HepG2 (cell line): Measurements from ENCODE around the gene CRMP1. TPM values are rescaled to one million over a fixed set of nuclear protein-coding genes. Genes with fewer than 3 reads are reported as not detected.

ENCODE experiments used
- ATAC-seq: fragments of 200-7000 bp; cut with Tn5 transposase; 3 replicates; pipeline ENCODE4 v1.9.1; 2020; ENCODE audit warnings: mild to moderate bottlenecking, moderate library complexity
- BruUV-seq: library from RNA; stranded (reverse); fragments of 400-500 nt; replicated peaks from 2 replicates; lab custom pipeline; 2021; lab: Mats Ljungman, UMichigan
- CTCF ChIA-PET: fragments of 300-600 bp; formaldehyde crosslinking; extraction: SDS; loops from one replicate; lab custom pipeline; 2021; ENCODE audit warnings: low total read pairs, inconsistent platforms, low intra/inter-chr PET ratio; lab: Yijun Ruan, JAX
- POLR2A ChIA-PET: fragments of 350-600 bp; sonication (Branson Sonifier 250); formaldehyde crosslinking; loops from one replicate; lab custom pipeline; 2020; ENCODE audit warnings: antibody characterized with exemption, inconsistent platforms; lab: Yijun Ruan, JAX
- DNase-seq: peaks from one replicate; pipeline ENCODE4 v3.0.0-alpha.2; 2015; ENCODE audit warnings: low spot score
- FAIRE-seq: peaks from 3 replicates; lab custom pipeline; 2011; peaks lifted over from hg19 to GRCh38; lab: Jason Lieb, UNC
- H2AFZ ChIP-seq: one replicate; pipeline ENCODE4 v1.6.1; 2011; ENCODE audit warnings: low read length, inconsistent platforms
- H3K27ac ChIP-seq: fragments of 300-600 bp; 3 replicates; pipeline ENCODE4 v1.8.0; 2011; ENCODE audit warnings: mixed run types, mild to moderate bottlenecking, mixed read lengths, low read length, inconsistent platforms; ENCODE audit not compliant: insufficient read depth; ENCODE audit errors: extremely low read length
- H3K27me3 ChIP-seq, 2 experiments: fragments of 200-600 bp in 1 of 2; 2 replicates in 1 of 2; 3 replicates in 1 of 2; pipeline versions ENCODE4 v1.6.0 to v1.8.0; 2011; ENCODE audit warnings: low read length in 2 of 2, mild to moderate bottlenecking in 2 of 2, moderate library complexity in 2 of 2, inconsistent platforms in 1 of 2; ENCODE audit not compliant: insufficient read depth in 2 of 2, control insufficient read depth in 1 of 2
- H3K36me3 ChIP-seq, 2 experiments: fragments of 200-600 bp in 1 of 2; replicated peaks in 1 of 2; 2 replicates in 1 of 2; 3 replicates in 1 of 2; pipeline versions ENCODE4 v1.5.1 to v1.8.0; 2011; ENCODE audit warnings: low read length in 2 of 2, inconsistent platforms in 1 of 2; ENCODE audit not compliant: insufficient read depth in 2 of 2, control insufficient read depth in 1 of 2
- H3K4me1 ChIP-seq: 2 replicates; pipeline ENCODE4 v1.5.1; 2012; ENCODE audit warnings: low read length, inconsistent platforms; ENCODE audit not compliant: insufficient read depth
- H3K4me2 ChIP-seq: 2 replicates; pipeline ENCODE4 v1.6.0; 2011; ENCODE audit warnings: low read depth, low read length, inconsistent platforms
- H3K4me3 ChIP-seq, 3 experiments: fragments of 200-600 bp in 1 of 3; sonication (generic), shearing (Covaris generic) in 1 of 3; replicated peaks in 1 of 3; 2 replicates each; pipeline ENCODE4 v1.5.1; 2011 to 2016; ENCODE audit warnings: low read length in 3 of 3, inconsistent platforms in 2 of 3, low read depth in 2 of 3, mild to moderate bottlenecking in 2 of 3, control low read depth in 1 of 3, mixed read lengths in 1 of 3; ENCODE audit not compliant: insufficient read depth in 1 of 3
- H3K79me2 ChIP-seq: one replicate; pipeline ENCODE4 v1.6.1; 2011; ENCODE audit warnings: low read length, inconsistent platforms; ENCODE audit not compliant: insufficient read depth
- H3K9ac ChIP-seq: 2 replicates; pipeline ENCODE4 v1.6.0; 2011; ENCODE audit warnings: mild to moderate bottlenecking, low read depth, low read length, inconsistent platforms; ENCODE audit not compliant: insufficient read depth
- H3K9me3 ChIP-seq: 2 replicates; pipeline ENCODE4 v1.5.1; 2012; ENCODE audit warnings: mild to moderate bottlenecking, low read length
- H4K20me1 ChIP-seq: 2 replicates; pipeline ENCODE4 v1.6.0; 2011; ENCODE audit warnings: inconsistent platforms, mild to moderate bottlenecking, low read length, moderate library complexity; ENCODE audit not compliant: insufficient read depth
- AHR ChIP-seq: IDR thresholded peaks from 2 replicates; pipeline ENCODE4 v1.6.1; 2018; ENCODE audit warnings: missing genetic modification reagents, missing compliant biosample characterization
- CHCHD3 ChIP-seq: sonication (generic); formaldehyde crosslinking; IDR thresholded peaks from 2 replicates; pipeline ENCODE4 v1.8.0; 2022; ENCODE audit warnings: mild to moderate bottlenecking, missing genetic modification reagents, moderate library complexity
- MAFF ChIP-seq: IDR thresholded peaks from 2 replicates; pipeline ENCODE4 v1.6.1; 2011; ENCODE audit warnings: low read depth, low read length, improper control_type of control experiment
- MAFK ChIP-seq, 2 experiments: IDR thresholded peaks in 1 of 2; conservative IDR thresholded peaks in 1 of 2; 2 replicates each; pipeline ENCODE4 v1.6.1; 2011; ENCODE audit warnings: improper control_type of control experiment in 2 of 2, low read length in 2 of 2
- NCOA2 ChIP-seq: sonication (generic); formaldehyde crosslinking; IDR thresholded peaks from 2 replicates; pipeline ENCODE4 v1.8.0; 2022; ENCODE audit warnings: inconsistent platforms
- ZFY ChIP-seq: sonication (generic); formaldehyde crosslinking; IDR thresholded peaks from 2 replicates; pipeline ENCODE4 v1.4.0; 2020; ENCODE audit warnings: missing genetic modification reagents
- ZNF274 ChIP-seq: sonication (generic); formaldehyde crosslinking; IDR thresholded peaks from 2 replicates; pipeline ENCODE4 v1.5.1; 2020; ENCODE audit warnings: mild to moderate bottlenecking, missing genetic modification reagents
- ZNF619 ChIP-seq: sonication (generic); formaldehyde crosslinking; IDR thresholded peaks from 2 replicates; pipeline ENCODE4 v1.4.0; 2020; ENCODE audit warnings: mild to moderate bottlenecking, missing genetic modification reagents
- WGBS: methylation state at CpG from one replicate; pipeline ENCODE4 v1.1.6; 2017; ENCODE audit warnings: low lambda C conversion rate; 5-methylcytosine and 5-hydroxymethylcytosine counted together
- in situ Hi-C: cut with HindIII; loops from 2 replicates; pipeline ENCODE4 v1.10.0; 2017; ENCODE audit warnings: low pct_unique_long_range_greater_than_20kb; ENCODE audit not compliant: extremely low pct_ligation_motif_present
- intact Hi-C: fragments of 100-400 bp; cut with micrococcal nuclease; formaldehyde crosslinking; loops from one replicate; pipeline ENCODE4 v1.10.0; 2022; ENCODE audit not compliant: unreplicated experiment
- polyA plus RNA-seq, 8 experiments: library from polyadenylated mRNA; depleted of rRNA in 3 of 8; stranded (reverse) in 7 of 8; unstranded in 1 of 8; fragments of >200 nt; fragmentation: Illumina TruSeq in 4 of 8; extraction: Trizol in 4 of 8; gene quantifications; 2 replicates each; pipeline versions ENCODE4 v1.2.1 to v1.2.3, GENCODE V29; 2011 to 2016; ENCODE audit warnings: low read depth in 4 of 8, missing spikeins in 1 of 8, mixed read lengths in 1 of 8; ENCODE audit not compliant: insufficient read depth in 1 of 8
- total RNA-seq, 5 experiments: library from RNA; depleted of rRNA; stranded (reverse); fragments of >200 nt; fragmentation: Illumina TruSeq; extraction: Trizol; gene quantifications; 2 replicates each; pipeline ENCODE4 v1.2.3, GENCODE V29; 2016; ENCODE audit warnings: low read depth in 1 of 5
- TF ChIP-seq, protein P1 (sequence below): sonication (generic); formaldehyde crosslinking; IDR thresholded peaks from 2 replicates; pipeline ENCODE4 v1.4.0; 2020; ENCODE audit warnings: mild to moderate bottlenecking, missing genetic modification reagents

The CRMP1 gene
- total and polyA plus RNA-seq, 2 of the 13 experiments (the other 11 are each of a cell fraction or from before 2014, with no cell fraction given), result not detected

- TF ChIP-seq NCOA2 (CRISPR knock-in tag) (no peak), AHR (CRISPR knock-in tag) (no peak), ZNF619 (no peak), CHCHD3 (no peak), ZFY (CRISPR knock-in tag) (no peak)
- TF ChIP-seq, protein P1, sequence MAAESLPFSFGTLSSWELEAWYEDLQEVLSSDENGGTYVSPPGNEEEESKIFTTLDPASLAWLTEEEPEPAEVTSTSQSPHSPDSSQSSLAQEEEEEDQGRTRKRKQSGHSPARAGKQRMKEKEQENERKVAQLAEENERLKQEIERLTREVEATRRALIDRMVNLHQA, result no peak
Measured at GRCh38 chr4:5816851-5817375, 76.0 kb downstream of the CRMP1 start (continued).

DNA sequence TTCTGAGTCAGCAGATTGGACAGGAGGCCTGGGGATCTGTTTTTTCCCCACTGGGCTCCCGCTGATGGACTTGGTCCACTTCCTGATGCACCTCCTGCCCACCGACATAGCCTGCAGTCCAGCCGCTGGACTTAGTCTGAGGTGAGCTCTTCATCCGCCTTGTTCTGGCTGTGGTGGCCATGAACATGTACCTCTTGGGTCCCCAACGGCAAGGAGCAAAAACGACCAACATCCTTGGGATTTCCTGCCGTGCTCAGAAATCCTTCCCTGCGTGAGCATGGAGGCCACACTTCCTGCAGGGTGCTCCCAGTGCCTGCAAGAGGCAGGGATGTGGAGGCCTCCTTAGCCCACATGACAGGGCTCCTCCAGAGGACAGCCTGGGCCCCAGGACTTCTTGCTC lies 76.8 kb downstream of the CRMP1 start:
- 89% methylated on average over 5 of the region's 8 CpGs for WGBS
- no peak for TF ChIP-seq ZNF274 (CRISPR knock-in tag)
- peak; percentile 16; the same call in 1 of the 2 replicates for TF ChIP-seq MAFF
- 0 out of 4 replicates have a peak, but pooled peaks of 1 of the 2 experiments have one; percentile 58 for TF ChIP-seq MAFK (conservative IDR thresholded peaks at IDR 0.05 in 1 of 2, IDR thresholded peaks at IDR 0.05 in 1 of 2; ENCODE audit: low read length in 2 of 2)
- Histone ChIP-seq H4K20me1 (peaks cover 3% of the 10 kb centered on the region; the same call in 1 of the 2 replicates), H3K4me2 (no peak overlapping the region), H3K36me3 (peaks cover 1 to 29% of the 10 kb centered on the region in 2 experiments; a peak in 3 of 5 replicates), H3K9ac (no peak overlapping the region), H3K27me3 (no peaks in the 10 kb centered on the region; a peak in 1 of 5 replicates), H3K4me3 (no peak overlapping the region), H3K4me1 (no peaks in the 10 kb centered on the region), H3K79me2 (no peaks in the 10 kb centered on the region), H3K27ac (no peak overlapping the region), H3K9me3 (no peaks in the 10 kb centered on the region), H2AFZ (no peak overlapping the region)
- intact Hi-C loops, result no loop called here
- no TSS peak for BruUV-seq
- no peak for ATAC-seq
- CTCF ChIA-PET, result no interaction called here
- FAIRE-seq, result no peak
- DNase-seq, result no peak
- POLR2A ChIA-PET, result no interaction called here
- in situ Hi-C loops, result loop anchor here (10.0 to 25.0 kb wide), 2 partner anchors 761 to 829 kb away; partner anchors contain the start of gene STK32B
